ENCODE measurements around the gene MSI2. TPM values are rescaled to one million over a fixed set of nuclear protein-coding genes. Genes with fewer than 3 reads are reported as not detected.
A peak's percentile ranks its signal among the peaks of the same experiment; 100 is the strongest.

MSI2 gene
- total RNA-seq, 1 donor from 2014 or later, result 28.0 TPM

- peak; percentile 39 for DNase-seq (ENCODE audit: low spot score)
Measured at GRCh38 chr17:57670769-57671569, 414.6 kb downstream of the MSI2 start.

- peak; percentile 90 for DNase-seq (ENCODE audit: low spot score)
Measured at GRCh38 chr17:57671667-57672632, 415.6 kb downstream of the MSI2 start.

- peak; percentile 64 for DNase-seq (ENCODE audit: low spot score)
Measured at GRCh38 chr17:57672971-57673370, 416.6 kb downstream of the MSI2 start.

- peak; percentile 88 for DNase-seq (ENCODE audit: low spot score)
Measured at GRCh38 chr17:57674894-57675293, 418.6 kb downstream of the MSI2 start.

- DNase-seq (ENCODE audit: low spot score), result peak; percentile 82
Measured at GRCh38 chr17:57675427-57676387, 419.4 kb downstream of the MSI2 start.

GRCh38 chr17:57676543-57676942, 420.2 kb downstream of the MSI2 start:
- no peak for DNase-seq (ENCODE audit: low spot score)

GRCh38 chr17:57677301-57677700, 421.0 kb downstream of the MSI2 start:
- DNase-seq (ENCODE audit: low spot score), result no peak

- peak; percentile 81 for DNase-seq (ENCODE audit: low spot score)
Measured at GRCh38 chr17:57677858-57678257, 421.5 kb downstream of the MSI2 start.

- DNase-seq (ENCODE audit: low spot score), result no peak
Measured at GRCh38 chr17:57678393-57678792, 422.1 kb downstream of the MSI2 start.

GRCh38 chr17:57679356-57679755, 423.0 kb downstream of the MSI2 start:
- no peak for DNase-seq (ENCODE audit: low spot score)

- DNase-seq (ENCODE audit: low spot score), result no peak
Measured at GRCh38 chr17:57679906-57680695, 423.8 kb downstream of the MSI2 start.

- no peak for DNase-seq (ENCODE audit: low spot score)
Measured at GRCh38 chr17:57682701-57683100, 426.4 kb downstream of the MSI2 start.

- DNase-seq (ENCODE audit: low spot score), result no peak
Measured at GRCh38 chr17:57684711-57685498, 428.6 kb downstream of the MSI2 start.

GRCh38 chr17:57685499-57686132, 429.3 kb downstream of the MSI2 start:
- no peak for DNase-seq (ENCODE audit: low spot score)

GRCh38 chr17:57687642-57688041, 431.3 kb downstream of the MSI2 start:
- DNase-seq (ENCODE audit: low spot score), result no peak

- DNase-seq (ENCODE audit: low spot score), result no peak
Measured at GRCh38 chr17:57689254-57689653, 432.9 kb downstream of the MSI2 start.

GRCh38 chr17:57691939-57692338, 435.6 kb downstream of the MSI2 start:
- no peak for DNase-seq (ENCODE audit: low spot score)

GRCh38 chr17:57692770-57693169, 436.4 kb downstream of the MSI2 start:
- DNase-seq (ENCODE audit: low spot score), result no peak

GRCh38 chr17:57694051-57694450, 437.7 kb downstream of the MSI2 start:
- DNase-seq (ENCODE audit: low spot score), result no peak
